Measurements from ENCODE around the gene MEIS2. TPM values are rescaled to one million over a fixed set of nuclear protein-coding genes. Genes with fewer than 3 reads are reported as not detected.

MEIS2 gene
- total RNA-seq, 2 donors from 2014 or later: 7.1 to 9.7 TPM

GRCh38 chr15:36897834-36898233, 202.5 kb downstream of the MEIS2 start:
- no peak overlapping the region for H3K9ac ChIP-seq (ENCODE audit: extremely low read depth, low read length, poor library complexity, severe bottlenecking)
- Mint-ChIP-seq H3K9me3 (no peaks in the 10 kb centered on the region), H3K27ac (no peak overlapping the region), H3K4me3 (peak overlapping the region; percentile 6), H3K36me3 (ENCODE audit: low read depth) (no peaks in the 10 kb centered on the region), H3K4me1 (peaks cover 24% of the 10 kb centered on the region), H3K27me3 (ENCODE audit: insufficient read depth) (peaks cover 63% of the 10 kb centered on the region)
- H3K27me3 ChIP-seq (ENCODE audit: control insufficient read depth, insufficient read depth, low read length, poor library complexity, severe bottlenecking): peaks cover 64% of the 10 kb centered on the region
- H3K36me3 ChIP-seq (ENCODE audit: control insufficient read depth, insufficient read depth, low read length): no peaks in the 10 kb centered on the region
- WGBS, 2 experiments (ENCODE audit: insufficient coverage in 1 of 2, insufficient read length in 1 of 2): 11 to 14% methylated on average over 2 to 3 of the region's 3 CpGs
- H3K4me3 ChIP-seq (ENCODE audit: low read length): no peak overlapping the region
- peaks cover 17% of the 10 kb centered on the region for H3K4me1 ChIP-seq (ENCODE audit: control insufficient read depth, insufficient read depth, low read length)
- no peaks in the 10 kb centered on the region for H3K9me3 ChIP-seq (ENCODE audit: control insufficient read depth, low read length)
- TF ChIP-seq CTCF (conservative IDR thresholded peaks at IDR 0.05): no peak
- DNase-seq: peak; percentile 54
- H3K27ac ChIP-seq (ENCODE audit: low read depth, low read length): peak overlapping the region; percentile 47

- Mint-ChIP-seq H3K9me3 (no peaks in the 10 kb centered on the region), H3K27me3 (ENCODE audit: insufficient read depth) (peaks cover 67% of the 10 kb centered on the region), H3K36me3 (ENCODE audit: low read depth) (no peaks in the 10 kb centered on the region), H3K4me3 (no peak overlapping the region), H3K4me1 (peaks cover 24% of the 10 kb centered on the region), H3K27ac (no peak overlapping the region)
- Histone ChIP-seq H3K9ac (ENCODE audit: extremely low read depth, low read length, poor library complexity, severe bottlenecking) (no peak overlapping the region), H3K27ac (ENCODE audit: low read depth, low read length) (peak overlapping the region; percentile 2), H3K36me3 (ENCODE audit: control insufficient read depth, insufficient read depth, low read length) (no peaks in the 10 kb centered on the region), H3K27me3 (ENCODE audit: control insufficient read depth, insufficient read depth, low read length, poor library complexity, severe bottlenecking) (peaks cover 66% of the 10 kb centered on the region), H3K4me3 (ENCODE audit: low read length) (peak overlapping the region; percentile 36), H3K9me3 (ENCODE audit: control insufficient read depth, low read length) (no peaks in the 10 kb centered on the region), H3K4me1 (ENCODE audit: control insufficient read depth, insufficient read depth, low read length) (peaks cover 17% of the 10 kb centered on the region)
- WGBS, 2 experiments (ENCODE audit: insufficient coverage in 1 of 2, insufficient read length in 1 of 2): 14 to 21% methylated on average over 2 to 3 of the region's 3 CpGs
- no peak for TF ChIP-seq CTCF (conservative IDR thresholded peaks at IDR 0.05)
- DNase-seq: peak; percentile 59
These were observed 203.4 kb downstream of the MEIS2 start for GRCh38 chr15:36896949-36897348.

GRCh38 chr15:36894075-36894474, 206.3 kb downstream of the MEIS2 start:
- H3K4me3 ChIP-seq (ENCODE audit: low read length): no peak overlapping the region
- no peaks in the 10 kb centered on the region for H3K9me3 Mint-ChIP-seq
- no peak for TF ChIP-seq CTCF (conservative IDR thresholded peaks at IDR 0.05)
- no peak for DNase-seq
- H3K27me3 Mint-ChIP-seq (ENCODE audit: insufficient read depth): peaks cover 78% of the 10 kb centered on the region
- peaks cover 24% of the 10 kb centered on the region for H3K4me1 Mint-ChIP-seq
- no peak overlapping the region for H3K4me3 Mint-ChIP-seq
- H3K27ac Mint-ChIP-seq: no peak overlapping the region
- H3K36me3 Mint-ChIP-seq (ENCODE audit: low read depth): no peaks in the 10 kb centered on the region
- H3K36me3 ChIP-seq (ENCODE audit: control insufficient read depth, insufficient read depth, low read length): no peaks in the 10 kb centered on the region
- 94 to 100% methylated on average over 4 of the region's 4 CpGs for WGBS, 2 experiments (ENCODE audit: insufficient coverage in 1 of 2, insufficient read length in 1 of 2)
- H3K27me3 ChIP-seq (ENCODE audit: control insufficient read depth, insufficient read depth, low read length, poor library complexity, severe bottlenecking): peaks cover 74% of the 10 kb centered on the region
- no peak overlapping the region for H3K27ac ChIP-seq (ENCODE audit: low read depth, low read length)
- no peaks in the 10 kb centered on the region for H3K9me3 ChIP-seq (ENCODE audit: control insufficient read depth, low read length)
- H3K9ac ChIP-seq (ENCODE audit: extremely low read depth, low read length, poor library complexity, severe bottlenecking): no peak overlapping the region
- H3K4me1 ChIP-seq (ENCODE audit: control insufficient read depth, insufficient read depth, low read length): peaks cover 17% of the 10 kb centered on the region
